WERI-Rb-1 (cell line): ENCODE results near the gene ADARB1.

Source experiments
- DNase-seq: peaks from one replicate; pipeline ENCODE4 v3.0.0-alpha.2; 2020
- H3K27ac ChIP-seq: fragments of 250-450 bp; sonication (Bioruptor Pico); 2 replicates; pipeline ENCODE4 v1.5.1; 2020; ENCODE audit warnings: mild to moderate bottlenecking, moderate library complexity
- H3K27me3 ChIP-seq: fragments of 250-450 bp; sonication (Bioruptor Pico); 2 replicates; pipeline ENCODE4 v1.5.1; 2021; ENCODE audit warnings: mild to moderate bottlenecking, low read depth, moderate library complexity; ENCODE audit not compliant: insufficient read depth, severe bottlenecking
- H3K36me3 ChIP-seq: fragments of 250-450 bp; sonication (Bioruptor Pico); 2 replicates; pipeline ENCODE4 v1.5.1; 2020; ENCODE audit warnings: mild to moderate bottlenecking, moderate library complexity
- H3K4me3 ChIP-seq: 2 replicates; pipeline ENCODE4 v1.5.1; 2011; ENCODE audit warnings: low read depth, mild to moderate bottlenecking, control low read depth, low read length
- H3K9me3 ChIP-seq: fragments of 250-450 bp; sonication (Bioruptor Pico); 2 replicates; pipeline ENCODE4 v1.5.1; 2021; ENCODE audit warnings: mild to moderate bottlenecking, moderate library complexity; ENCODE audit not compliant: severe bottlenecking
- TF ChIP-seq, protein P1 (sequence below): IDR thresholded peaks from 2 replicates; pipeline ENCODE4 v1.5.1; 2011; ENCODE audit warnings: low read depth, mild to moderate bottlenecking, control low read depth, inconsistent platforms, low read length

The ADARB1 gene

DNA sequence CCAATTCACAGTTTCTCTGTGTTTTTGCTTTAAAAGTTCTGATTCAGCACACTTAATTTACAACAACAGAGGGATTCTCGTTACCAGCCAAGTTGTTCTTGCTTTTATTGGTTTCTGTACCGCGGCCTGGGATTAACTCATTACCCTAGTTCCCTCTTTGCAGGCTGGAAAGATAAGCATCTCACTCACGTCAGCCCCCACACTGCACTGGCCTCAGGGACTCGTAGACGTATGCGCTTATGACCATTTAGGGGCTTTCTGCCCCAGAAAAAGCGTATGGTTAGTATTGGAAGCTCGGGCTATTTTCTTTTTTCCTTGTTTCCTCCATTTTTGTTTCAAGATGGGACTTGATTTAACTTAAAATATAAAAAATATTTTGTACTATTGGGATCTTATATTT, 137.3 kb downstream of the ADARB1 start:
- H3K27ac ChIP-seq, result peak overlapping the region; percentile 57
- peaks cover 22% of the 10 kb centered on the region for H3K36me3 ChIP-seq
- TF ChIP-seq, protein P1, sequence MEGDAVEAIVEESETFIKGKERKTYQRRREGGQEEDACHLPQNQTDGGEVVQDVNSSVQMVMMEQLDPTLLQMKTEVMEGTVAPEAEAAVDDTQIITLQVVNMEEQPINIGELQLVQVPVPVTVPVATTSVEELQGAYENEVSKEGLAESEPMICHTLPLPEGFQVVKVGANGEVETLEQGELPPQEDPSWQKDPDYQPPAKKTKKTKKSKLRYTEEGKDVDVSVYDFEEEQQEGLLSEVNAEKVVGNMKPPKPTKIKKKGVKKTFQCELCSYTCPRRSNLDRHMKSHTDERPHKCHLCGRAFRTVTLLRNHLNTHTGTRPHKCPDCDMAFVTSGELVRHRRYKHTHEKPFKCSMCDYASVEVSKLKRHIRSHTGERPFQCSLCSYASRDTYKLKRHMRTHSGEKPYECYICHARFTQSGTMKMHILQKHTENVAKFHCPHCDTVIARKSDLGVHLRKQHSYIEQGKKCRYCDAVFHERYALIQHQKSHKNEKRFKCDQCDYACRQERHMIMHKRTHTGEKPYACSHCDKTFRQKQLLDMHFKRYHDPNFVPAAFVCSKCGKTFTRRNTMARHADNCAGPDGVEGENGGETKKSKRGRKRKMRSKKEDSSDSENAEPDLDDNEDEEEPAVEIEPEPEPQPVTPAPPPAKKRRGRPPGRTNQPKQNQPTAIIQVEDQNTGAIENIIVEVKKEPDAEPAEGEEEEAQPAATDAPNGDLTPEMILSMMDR, result no peak
- no peak overlapping the region; the same call in 1 of the 2 replicates for H3K4me3 ChIP-seq
- peaks cover 12% of the 10 kb centered on the region for H3K9me3 ChIP-seq
- DNase-seq, result peak; percentile 62
- H3K27me3 ChIP-seq, result no peaks in the 10 kb centered on the region

DNA sequence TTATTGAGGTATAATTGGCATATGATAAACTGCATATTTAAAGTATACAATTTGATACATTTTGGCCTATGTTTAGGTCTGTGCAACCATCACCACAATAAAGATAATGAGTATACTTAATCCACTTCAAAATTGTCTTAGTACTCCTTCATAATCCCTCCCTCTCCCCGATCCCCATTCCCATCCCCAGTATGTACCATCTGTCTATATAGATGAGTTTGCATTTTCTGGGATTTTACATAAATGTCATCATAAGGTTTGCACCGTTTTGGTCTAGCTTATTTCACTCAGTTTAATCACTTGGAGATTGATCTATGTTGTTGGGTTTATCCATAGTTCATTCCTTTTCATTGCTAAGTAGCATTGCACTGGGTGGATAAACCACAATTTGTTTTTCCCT, 139.0 kb downstream of the ADARB1 start:
- Histone ChIP-seq H3K4me3 (no peak overlapping the region), H3K27ac (peak overlapping the region; percentile 57), H3K36me3 (peaks cover 21% of the 10 kb centered on the region), H3K27me3 (no peaks in the 10 kb centered on the region), H3K9me3 (peaks cover 18% of the 10 kb centered on the region)
- TF ChIP-seq, protein P1, result no peak
- no peak for DNase-seq

DNA sequence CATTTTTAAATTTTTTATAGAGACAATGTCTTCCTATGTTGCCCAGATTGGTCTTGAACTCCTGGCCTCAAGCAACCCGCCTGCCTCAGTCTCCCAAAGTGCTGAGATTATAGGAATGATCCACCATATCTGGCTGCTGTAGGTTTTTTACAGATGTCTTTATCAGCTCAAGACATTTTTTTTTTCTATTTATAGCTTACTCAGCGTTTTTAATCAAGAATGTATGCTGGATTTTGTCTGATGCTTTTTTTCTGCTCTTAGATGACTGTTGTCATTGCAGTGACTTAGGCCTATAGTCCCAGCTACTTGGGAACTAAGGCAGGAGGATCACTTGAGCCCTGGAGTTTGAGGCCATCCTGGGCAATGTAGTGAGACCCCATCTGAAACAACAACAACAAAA, 140.8 kb downstream of the ADARB1 start:
- peaks cover 18% of the 10 kb centered on the region for H3K9me3 ChIP-seq
- no peak for DNase-seq
- peaks cover 17% of the 10 kb centered on the region for H3K36me3 ChIP-seq
- no peak overlapping the region for H3K27ac ChIP-seq
- TF ChIP-seq, protein P1, result no peak
- no peaks in the 10 kb centered on the region for H3K27me3 ChIP-seq
- H3K4me3 ChIP-seq, result no peak overlapping the region

DNA sequence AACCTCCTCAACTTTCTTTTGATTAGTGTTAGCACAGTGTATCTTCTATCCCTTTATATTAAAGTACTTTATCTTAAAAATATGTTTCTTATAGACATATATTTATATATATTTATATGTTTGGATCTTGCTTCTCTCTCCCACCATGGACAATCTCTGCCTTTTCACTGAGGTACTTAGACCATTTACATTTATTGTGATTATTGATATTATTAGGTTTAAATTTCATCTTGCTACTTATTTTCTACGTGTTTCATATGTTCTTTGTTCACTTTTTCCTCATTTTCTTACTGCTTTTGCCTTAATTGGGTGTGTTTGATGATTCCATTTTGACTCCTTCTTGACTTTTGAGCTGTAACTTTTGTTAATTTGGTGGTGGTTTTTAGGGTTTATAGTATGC, 142.6 kb downstream of the ADARB1 start:
- no peaks in the 10 kb centered on the region for H3K27me3 ChIP-seq
- TF ChIP-seq, protein P1, result no peak
- peaks cover 18% of the 10 kb centered on the region for H3K9me3 ChIP-seq
- DNase-seq, result no peak
- H3K4me3 ChIP-seq, result no peak overlapping the region
- H3K36me3 ChIP-seq, result peaks cover 24% of the 10 kb centered on the region
- H3K27ac ChIP-seq, result no peak overlapping the region

DNA sequence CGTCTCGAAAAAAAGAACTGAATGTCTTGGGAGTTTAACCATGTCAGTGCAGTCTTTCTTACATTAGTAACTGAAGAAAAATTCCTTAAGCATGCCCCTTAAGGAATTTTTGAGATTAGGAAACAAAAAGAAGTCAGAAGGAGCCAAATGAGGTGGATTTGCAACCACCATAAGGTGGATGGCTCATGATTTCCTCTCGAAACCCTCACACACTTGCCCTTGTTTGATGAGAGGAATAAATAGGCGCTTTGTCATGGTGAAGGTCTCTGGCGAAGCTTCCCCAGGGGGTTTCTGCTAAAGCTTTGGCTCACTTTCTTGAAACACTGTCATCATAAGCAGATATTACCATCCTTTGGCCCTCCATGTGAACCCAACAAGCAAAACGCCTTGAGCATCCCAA, 145.1 kb downstream of the ADARB1 start:
- peak overlapping the region; percentile 35 for H3K27ac ChIP-seq
- DNase-seq, result no peak
- peaks cover 29% of the 10 kb centered on the region for H3K36me3 ChIP-seq
- TF ChIP-seq, protein P1, result no peak
- H3K27me3 ChIP-seq, result no peaks in the 10 kb centered on the region
- peaks cover 14% of the 10 kb centered on the region for H3K9me3 ChIP-seq
- no peak overlapping the region for H3K4me3 ChIP-seq

DNA sequence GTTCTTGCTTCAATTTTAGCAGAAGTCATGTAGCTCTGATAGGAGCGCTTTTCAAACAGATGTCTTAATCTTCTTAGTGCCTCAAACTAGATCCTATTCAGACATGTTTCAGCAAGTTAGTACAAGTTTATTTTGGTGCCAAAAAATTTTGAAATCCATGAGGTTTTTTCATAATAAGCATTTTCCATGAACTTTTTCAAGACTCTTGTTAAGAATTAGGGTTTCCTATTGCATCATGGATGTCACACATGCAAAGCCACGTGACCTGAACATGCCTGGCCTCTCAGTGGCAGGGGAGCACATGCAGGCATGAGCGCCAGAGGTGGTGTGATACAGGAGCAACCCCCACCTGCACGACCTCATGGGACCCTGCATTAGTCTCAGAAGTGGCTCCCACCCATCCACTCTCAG, 145.7 kb downstream of the ADARB1 start:
- no peak for DNase-seq
- peaks cover 29% of the 10 kb centered on the region for H3K36me3 ChIP-seq
- H3K27ac ChIP-seq, result peak overlapping the region; percentile 35
- no peak overlapping the region for H3K4me3 ChIP-seq
- H3K9me3 ChIP-seq, result peaks cover 12% of the 10 kb centered on the region
- TF ChIP-seq, protein P1, result no peak
- H3K27me3 ChIP-seq, result no peaks in the 10 kb centered on the region
